ENCODE measurements around the gene NMNAT2.

The NMNAT2 gene

GRCh38 chr1:183300828-183301227 lies 117.4 kb downstream of the NMNAT2 start:
- Histone ChIP-seq H3K4me1 (ENCODE audit: control insufficient read depth, insufficient read depth, low read length) (peaks cover 30% of the 10 kb centered on the region), H3K27me3 (ENCODE audit: control insufficient read depth, insufficient read depth, low read length) (no peaks in the 10 kb centered on the region), H3K4me3 (ENCODE audit: low read depth, low read length) (no peak overlapping the region), H3K27ac (ENCODE audit: low read depth, low read length) (no peak overlapping the region), H3K9me3 (ENCODE audit: control insufficient read depth, insufficient read depth, low read length) (no peaks in the 10 kb centered on the region), H3K36me3 (ENCODE audit: control insufficient read depth, insufficient read depth, low read length) (no peaks in the 10 kb centered on the region), H3K9ac (ENCODE audit: low read depth, low read length) (no peak overlapping the region)

- H3K27me3 ChIP-seq (ENCODE audit: control insufficient read depth, insufficient read depth, low read length), result no peaks in the 10 kb centered on the region
- no peak overlapping the region for H3K27ac ChIP-seq (ENCODE audit: low read depth, low read length)
- no peak overlapping the region for H3K4me3 ChIP-seq (ENCODE audit: low read depth, low read length)
- H3K9me3 ChIP-seq (ENCODE audit: control insufficient read depth, insufficient read depth, low read length), result no peaks in the 10 kb centered on the region
- H3K36me3 ChIP-seq (ENCODE audit: control insufficient read depth, insufficient read depth, low read length), result no peaks in the 10 kb centered on the region
- no peak overlapping the region for H3K9ac ChIP-seq (ENCODE audit: low read depth, low read length)
- H3K4me1 ChIP-seq (ENCODE audit: control insufficient read depth, insufficient read depth, low read length), result peaks cover 30% of the 10 kb centered on the region
Observed at GRCh38 chr1:183300395-183300794, 117.8 kb downstream of the NMNAT2 start.

- Histone ChIP-seq H3K9me3 (ENCODE audit: control insufficient read depth, insufficient read depth, low read length) (no peaks in the 10 kb centered on the region), H3K4me3 (ENCODE audit: low read depth, low read length) (no peak overlapping the region), H3K27ac (ENCODE audit: low read depth, low read length) (no peak overlapping the region), H3K9ac (ENCODE audit: low read depth, low read length) (no peak overlapping the region), H3K27me3 (ENCODE audit: control insufficient read depth, insufficient read depth, low read length) (no peaks in the 10 kb centered on the region), H3K4me1 (ENCODE audit: control insufficient read depth, insufficient read depth, low read length) (peaks cover 26% of the 10 kb centered on the region), H3K36me3 (ENCODE audit: control insufficient read depth, insufficient read depth, low read length) (no peaks in the 10 kb centered on the region)
Observed at GRCh38 chr1:183296782-183297181, 121.4 kb downstream of the NMNAT2 start.

GRCh38 chr1:183295521-183295920 lies 122.7 kb downstream of the NMNAT2 start:
- H3K9ac ChIP-seq (ENCODE audit: low read depth, low read length), result no peak overlapping the region
- H3K4me1 ChIP-seq (ENCODE audit: control insufficient read depth, insufficient read depth, low read length), result peaks cover 30% of the 10 kb centered on the region
- no peak overlapping the region for H3K4me3 ChIP-seq (ENCODE audit: low read depth, low read length)
- H3K36me3 ChIP-seq (ENCODE audit: control insufficient read depth, insufficient read depth, low read length), result no peaks in the 10 kb centered on the region
- no peaks in the 10 kb centered on the region for H3K27me3 ChIP-seq (ENCODE audit: control insufficient read depth, insufficient read depth, low read length)
- no peak overlapping the region for H3K27ac ChIP-seq (ENCODE audit: low read depth, low read length)
- no peaks in the 10 kb centered on the region for H3K9me3 ChIP-seq (ENCODE audit: control insufficient read depth, insufficient read depth, low read length)

- H3K9me3 ChIP-seq (ENCODE audit: control insufficient read depth, insufficient read depth, low read length), result no peaks in the 10 kb centered on the region
- peaks cover 30% of the 10 kb centered on the region for H3K4me1 ChIP-seq (ENCODE audit: control insufficient read depth, insufficient read depth, low read length)
- peak overlapping the region; percentile 40 for H3K27ac ChIP-seq (ENCODE audit: low read depth, low read length)
- H3K36me3 ChIP-seq (ENCODE audit: control insufficient read depth, insufficient read depth, low read length), result no peaks in the 10 kb centered on the region
- no peak overlapping the region for H3K9ac ChIP-seq (ENCODE audit: low read depth, low read length)
- no peak overlapping the region for H3K4me3 ChIP-seq (ENCODE audit: low read depth, low read length)
- no peaks in the 10 kb centered on the region for H3K27me3 ChIP-seq (ENCODE audit: control insufficient read depth, insufficient read depth, low read length)
Observed at GRCh38 chr1:183293876-183294275, 124.3 kb downstream of the NMNAT2 start.

- H3K4me1 ChIP-seq (ENCODE audit: control insufficient read depth, insufficient read depth, low read length), result peaks cover 30% of the 10 kb centered on the region
- no peak overlapping the region for H3K27ac ChIP-seq (ENCODE audit: low read depth, low read length)
- no peak overlapping the region for H3K4me3 ChIP-seq (ENCODE audit: low read depth, low read length)
- H3K27me3 ChIP-seq (ENCODE audit: control insufficient read depth, insufficient read depth, low read length), result no peaks in the 10 kb centered on the region
- H3K36me3 ChIP-seq (ENCODE audit: control insufficient read depth, insufficient read depth, low read length), result no peaks in the 10 kb centered on the region
- H3K9ac ChIP-seq (ENCODE audit: low read depth, low read length), result no peak overlapping the region
- H3K9me3 ChIP-seq (ENCODE audit: control insufficient read depth, insufficient read depth, low read length), result no peaks in the 10 kb centered on the region
Observed at GRCh38 chr1:183293241-183293640, 124.9 kb downstream of the NMNAT2 start.

- no peak overlapping the region for H3K4me3 ChIP-seq (ENCODE audit: low read depth, low read length)
- peak overlapping the region; percentile 10; the same call in 1 of the 2 replicates for H3K9ac ChIP-seq (ENCODE audit: low read depth, low read length)
- H3K4me1 ChIP-seq (ENCODE audit: control insufficient read depth, insufficient read depth, low read length), result peaks cover 30% of the 10 kb centered on the region
- no peaks in the 10 kb centered on the region for H3K36me3 ChIP-seq (ENCODE audit: control insufficient read depth, insufficient read depth, low read length)
- no peaks in the 10 kb centered on the region for H3K27me3 ChIP-seq (ENCODE audit: control insufficient read depth, insufficient read depth, low read length)
- H3K27ac ChIP-seq (ENCODE audit: low read depth, low read length), result peak overlapping the region; percentile 51
- no peaks in the 10 kb centered on the region for H3K9me3 ChIP-seq (ENCODE audit: control insufficient read depth, insufficient read depth, low read length)
Observed at GRCh38 chr1:183291802-183292514, 126.2 kb downstream of the NMNAT2 start.

- H3K4me1 ChIP-seq (ENCODE audit: control insufficient read depth, insufficient read depth, low read length), result peaks cover 30% of the 10 kb centered on the region
- H3K9ac ChIP-seq (ENCODE audit: low read depth, low read length), result peak overlapping the region; percentile 10; the same call in 1 of the 2 replicates
- peak overlapping the region; percentile 43 for H3K27ac ChIP-seq (ENCODE audit: low read depth, low read length)
- H3K27me3 ChIP-seq (ENCODE audit: control insufficient read depth, insufficient read depth, low read length), result no peaks in the 10 kb centered on the region
- no peaks in the 10 kb centered on the region for H3K9me3 ChIP-seq (ENCODE audit: control insufficient read depth, insufficient read depth, low read length)
- no peaks in the 10 kb centered on the region for H3K36me3 ChIP-seq (ENCODE audit: control insufficient read depth, insufficient read depth, low read length)
- H3K4me3 ChIP-seq (ENCODE audit: low read depth, low read length), result no peak overlapping the region
Observed at GRCh38 chr1:183291216-183291762, 126.9 kb downstream of the NMNAT2 start.

GRCh38 chr1:183290628-183291027 lies 127.6 kb downstream of the NMNAT2 start:
- H3K4me3 ChIP-seq (ENCODE audit: low read depth, low read length), result no peak overlapping the region
- H3K36me3 ChIP-seq (ENCODE audit: control insufficient read depth, insufficient read depth, low read length), result no peaks in the 10 kb centered on the region
- H3K27me3 ChIP-seq (ENCODE audit: control insufficient read depth, insufficient read depth, low read length), result no peaks in the 10 kb centered on the region
- H3K9me3 ChIP-seq (ENCODE audit: control insufficient read depth, insufficient read depth, low read length), result no peaks in the 10 kb centered on the region
- H3K27ac ChIP-seq (ENCODE audit: low read depth, low read length), result no peak overlapping the region
- no peak overlapping the region for H3K9ac ChIP-seq (ENCODE audit: low read depth, low read length)
- peaks cover 30% of the 10 kb centered on the region for H3K4me1 ChIP-seq (ENCODE audit: control insufficient read depth, insufficient read depth, low read length)

GRCh38 chr1:183289051-183289496 lies 129.1 kb downstream of the NMNAT2 start:
- H3K9ac ChIP-seq (ENCODE audit: low read depth, low read length), result no peak overlapping the region
- H3K4me1 ChIP-seq (ENCODE audit: control insufficient read depth, insufficient read depth, low read length), result peaks cover 29% of the 10 kb centered on the region
- H3K27ac ChIP-seq (ENCODE audit: low read depth, low read length), result no peak overlapping the region
- H3K9me3 ChIP-seq (ENCODE audit: control insufficient read depth, insufficient read depth, low read length), result no peaks in the 10 kb centered on the region
- no peak overlapping the region for H3K4me3 ChIP-seq (ENCODE audit: low read depth, low read length)
- H3K27me3 ChIP-seq (ENCODE audit: control insufficient read depth, insufficient read depth, low read length), result no peaks in the 10 kb centered on the region
- H3K36me3 ChIP-seq (ENCODE audit: control insufficient read depth, insufficient read depth, low read length), result no peaks in the 10 kb centered on the region

GRCh38 chr1:183288583-183288982 lies 129.6 kb downstream of the NMNAT2 start:
- Histone ChIP-seq H3K36me3 (ENCODE audit: control insufficient read depth, insufficient read depth, low read length) (no peaks in the 10 kb centered on the region), H3K27me3 (ENCODE audit: control insufficient read depth, insufficient read depth, low read length) (no peaks in the 10 kb centered on the region), H3K9me3 (ENCODE audit: control insufficient read depth, insufficient read depth, low read length) (no peaks in the 10 kb centered on the region), H3K4me1 (ENCODE audit: control insufficient read depth, insufficient read depth, low read length) (peaks cover 24% of the 10 kb centered on the region), H3K27ac (ENCODE audit: low read depth, low read length) (no peak overlapping the region), H3K9ac (ENCODE audit: low read depth, low read length) (no peak overlapping the region), H3K4me3 (ENCODE audit: low read depth, low read length) (no peak overlapping the region)
